HG03469 (cell line): ENCODE measurements around the gene ATF6B.
"Not testable (repeated sequence)": the region's sequence is repeated elsewhere in the genome, so short reads cannot be mapped to it uniquely, and the experiment has no call there.

Experiments used
- ATAC-seq: cut with Tn5 transposase; IDR thresholded peaks from one replicate; pipeline ENCODE4 v1.9.1; 2021; ENCODE audit warnings: mild to moderate bottlenecking, moderate library complexity, moderate number of reproducible peaks; ENCODE audit not compliant: unreplicated experiment

The ATF6B gene

DNA sequence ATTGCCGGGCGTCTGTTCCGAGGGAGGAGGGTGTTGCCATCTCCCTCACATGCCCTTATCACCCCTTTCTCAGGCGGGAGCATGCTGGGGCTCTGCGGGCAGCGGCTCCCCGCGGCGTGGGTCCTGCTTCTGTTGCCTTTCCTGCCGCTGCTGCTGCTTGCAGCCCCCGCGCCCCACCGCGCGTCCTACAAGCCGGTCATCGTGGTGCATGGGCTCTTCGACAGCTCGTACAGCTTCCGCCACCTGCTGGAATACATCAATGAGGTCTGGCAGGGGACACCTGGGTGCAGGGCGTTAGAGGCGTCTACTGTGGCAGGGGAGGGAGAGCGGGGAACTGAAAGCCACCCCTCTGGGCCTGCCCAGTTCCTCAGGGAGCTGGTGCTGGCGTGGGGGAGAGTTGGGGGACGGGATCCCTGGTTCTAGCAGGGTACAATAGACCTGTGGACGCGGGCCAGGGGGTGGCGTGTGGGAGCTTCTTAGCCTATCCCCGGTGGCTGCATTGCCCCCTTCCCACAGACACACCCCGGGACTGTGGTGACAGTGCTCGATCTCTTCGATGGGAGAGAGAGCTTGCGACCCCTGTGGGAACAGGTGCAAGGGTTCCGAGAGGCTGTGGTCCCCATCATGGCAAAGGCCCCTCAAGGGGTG, 26.6 kb upstream of the ATF6B start:
- no peak for ATAC-seq

DNA sequence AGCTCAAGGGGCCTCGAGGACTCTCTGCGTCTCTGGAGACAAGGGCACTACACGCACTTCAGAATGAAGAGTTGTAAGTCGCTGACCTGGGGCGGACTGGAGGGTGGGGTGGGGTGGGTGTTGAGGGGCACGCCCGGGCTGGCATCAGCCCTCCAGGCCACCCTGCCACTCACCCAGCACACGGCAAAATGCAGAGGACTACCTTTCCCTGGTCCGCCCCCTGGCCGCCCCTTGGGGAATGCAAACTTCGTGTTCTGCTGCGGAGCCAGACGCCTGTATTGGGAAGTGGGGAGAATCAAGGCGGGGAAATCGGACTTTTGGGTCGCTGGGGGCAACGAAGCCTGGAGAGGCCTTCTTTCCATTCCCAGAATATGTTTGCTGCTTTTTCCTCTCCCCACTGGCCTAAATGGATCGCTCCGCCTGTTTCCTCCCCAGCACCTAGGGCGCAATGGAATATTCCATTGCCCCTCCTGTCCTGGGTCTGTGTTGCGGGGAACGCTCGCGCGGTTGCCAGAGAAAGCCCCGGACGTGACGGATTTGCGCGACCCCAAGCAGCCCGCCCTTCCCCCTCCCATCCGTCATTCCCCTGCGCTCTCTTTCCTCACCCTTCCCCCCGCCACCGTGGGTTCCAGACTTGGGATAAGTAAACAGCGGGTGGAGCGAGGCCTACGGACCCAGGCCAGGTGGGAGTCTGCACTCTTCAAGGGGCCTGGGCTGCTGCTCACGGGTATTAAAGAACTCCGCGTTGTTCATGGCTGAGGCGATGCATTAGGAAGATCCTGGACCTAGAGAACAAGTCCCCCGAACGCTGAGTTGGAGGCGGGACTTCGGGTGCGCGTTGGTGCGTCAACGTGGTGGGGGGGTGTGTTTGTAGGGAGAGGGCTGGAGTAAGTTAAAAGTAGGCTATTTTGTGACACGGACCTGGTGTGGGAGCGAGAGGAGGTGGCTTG, 25.8 kb upstream of the ATF6B start, which contains the start of gene PPT2:
TSS of gene PPT2 (plus strand) at position 578 of the 950 bp plus-strand sequence. CDS start 454 bp downstream, outside the sequence.
- no peak for ATAC-seq

DNA sequence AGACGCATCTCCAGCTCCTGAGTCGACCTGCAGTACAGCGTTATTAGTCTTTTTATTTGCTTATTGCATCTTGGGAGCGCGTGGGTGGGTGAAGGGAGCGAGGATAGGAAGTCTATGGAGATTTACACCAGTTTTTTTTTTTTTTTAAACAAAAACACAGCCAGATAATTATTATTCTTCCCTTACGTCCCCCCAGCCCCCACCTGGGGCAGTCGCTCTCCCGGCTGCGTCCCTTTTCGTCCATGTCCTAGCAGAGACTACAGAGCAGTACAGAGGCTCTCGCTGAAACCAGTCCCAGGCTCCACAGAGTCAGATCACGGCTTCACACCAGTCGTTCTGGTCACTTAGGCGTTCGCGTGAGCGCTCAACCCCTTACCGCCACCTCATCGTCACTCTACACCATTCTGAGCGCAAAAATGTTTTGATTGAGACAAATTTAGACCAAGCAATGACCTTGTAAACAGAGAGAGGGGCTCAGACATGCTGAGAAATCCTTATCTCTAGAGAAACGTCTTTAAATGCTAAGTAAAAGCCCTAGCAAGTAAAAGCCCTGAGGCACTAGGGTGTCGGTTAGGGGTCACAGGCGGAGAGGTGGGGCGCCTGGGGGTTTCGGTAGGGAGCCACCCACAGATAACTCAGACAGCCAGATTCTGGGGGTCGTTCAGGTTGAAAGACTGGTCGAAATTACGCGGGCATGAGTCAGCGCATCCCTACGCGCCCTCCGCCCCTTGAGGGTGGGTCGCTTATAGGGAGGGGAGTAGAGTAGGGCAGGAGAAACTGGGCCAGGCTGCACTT, 24.9 kb upstream of the ATF6B start:
- ATAC-seq = no peak

DNA sequence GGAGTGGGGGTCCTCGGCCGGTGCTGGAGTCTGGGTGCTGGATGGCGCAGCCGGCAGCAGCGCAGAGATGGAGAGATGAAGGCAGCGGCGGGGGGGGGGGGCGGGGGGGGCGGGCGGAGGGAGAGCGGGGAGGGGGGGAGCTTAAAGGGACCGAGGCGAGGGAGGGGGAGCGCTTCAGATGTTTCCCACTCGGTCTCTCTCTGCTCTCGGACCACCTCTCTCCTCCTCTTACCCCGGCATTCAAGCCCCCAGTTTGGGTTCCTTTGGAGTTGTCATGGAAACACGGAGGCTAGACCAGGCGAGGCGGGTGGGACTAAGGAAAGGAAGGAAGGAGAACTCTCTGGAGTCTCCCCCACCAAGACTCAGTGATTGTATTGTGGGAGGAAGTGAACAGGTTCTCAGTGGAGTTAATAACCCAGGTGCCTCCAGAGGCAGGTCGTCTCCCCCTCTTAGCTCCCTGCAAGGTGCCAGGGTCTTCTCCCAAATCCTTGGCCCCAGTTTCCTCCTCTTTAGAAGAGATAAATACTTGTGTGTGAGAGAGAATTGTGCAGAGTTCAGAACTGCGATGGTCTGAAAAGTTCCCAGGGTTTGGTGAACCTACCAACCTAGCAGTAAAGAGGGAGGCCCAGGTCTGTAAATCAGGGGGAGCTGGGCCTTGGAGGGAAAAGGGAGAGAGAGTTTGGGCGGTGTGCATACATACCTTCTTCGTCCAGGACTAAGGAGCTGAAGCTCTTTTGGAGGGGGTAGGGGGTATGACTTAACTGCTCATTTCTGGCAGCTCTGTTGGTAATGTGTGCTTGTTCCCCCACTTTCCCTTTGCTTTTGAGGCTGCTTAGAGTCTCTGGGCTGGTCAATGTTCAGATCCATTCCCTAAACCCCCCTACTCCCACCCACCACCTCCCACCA, 24.1 kb upstream of the ATF6B start, which contains the start of gene PRRT1:
TSS of gene PRRT1 (minus strand) at position 77 of the 906 bp plus-strand sequence. CDS start 112 bp downstream, outside the sequence.
- ATAC-seq = no peak

DNA sequence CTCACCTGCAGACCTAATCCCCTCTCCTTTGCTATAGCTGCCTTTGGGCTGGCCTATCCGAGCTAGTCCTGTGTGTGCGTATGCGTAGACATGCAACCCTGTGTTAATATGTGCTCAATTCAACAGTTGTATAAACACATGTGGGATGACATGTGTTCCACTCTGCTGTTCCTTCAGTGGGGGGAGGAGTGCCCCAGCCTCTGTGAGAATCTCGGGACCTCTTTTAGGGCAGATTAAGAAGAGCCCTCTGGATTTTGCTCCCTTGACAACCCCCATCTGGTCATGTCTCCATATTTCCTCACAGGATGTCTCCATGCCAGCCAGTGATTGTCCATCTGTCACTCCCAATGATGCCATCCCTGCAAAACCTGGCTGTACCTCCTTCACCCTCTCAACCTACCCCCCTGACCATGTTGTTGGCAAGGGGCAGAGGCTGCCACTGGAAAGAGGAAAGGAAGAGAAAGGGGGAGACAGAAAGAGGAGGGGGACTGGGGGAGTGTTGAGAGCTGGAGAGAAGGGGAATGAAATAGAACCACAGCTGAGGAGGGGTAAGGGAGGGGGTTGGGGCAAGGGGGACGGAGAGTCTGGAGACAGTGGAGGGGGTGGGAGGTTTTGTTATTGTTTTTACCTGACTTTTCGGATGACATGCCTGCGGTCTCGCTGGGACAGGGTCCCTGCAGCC, 23.3 kb upstream of the ATF6B start:
- no peak for ATAC-seq

DNA sequence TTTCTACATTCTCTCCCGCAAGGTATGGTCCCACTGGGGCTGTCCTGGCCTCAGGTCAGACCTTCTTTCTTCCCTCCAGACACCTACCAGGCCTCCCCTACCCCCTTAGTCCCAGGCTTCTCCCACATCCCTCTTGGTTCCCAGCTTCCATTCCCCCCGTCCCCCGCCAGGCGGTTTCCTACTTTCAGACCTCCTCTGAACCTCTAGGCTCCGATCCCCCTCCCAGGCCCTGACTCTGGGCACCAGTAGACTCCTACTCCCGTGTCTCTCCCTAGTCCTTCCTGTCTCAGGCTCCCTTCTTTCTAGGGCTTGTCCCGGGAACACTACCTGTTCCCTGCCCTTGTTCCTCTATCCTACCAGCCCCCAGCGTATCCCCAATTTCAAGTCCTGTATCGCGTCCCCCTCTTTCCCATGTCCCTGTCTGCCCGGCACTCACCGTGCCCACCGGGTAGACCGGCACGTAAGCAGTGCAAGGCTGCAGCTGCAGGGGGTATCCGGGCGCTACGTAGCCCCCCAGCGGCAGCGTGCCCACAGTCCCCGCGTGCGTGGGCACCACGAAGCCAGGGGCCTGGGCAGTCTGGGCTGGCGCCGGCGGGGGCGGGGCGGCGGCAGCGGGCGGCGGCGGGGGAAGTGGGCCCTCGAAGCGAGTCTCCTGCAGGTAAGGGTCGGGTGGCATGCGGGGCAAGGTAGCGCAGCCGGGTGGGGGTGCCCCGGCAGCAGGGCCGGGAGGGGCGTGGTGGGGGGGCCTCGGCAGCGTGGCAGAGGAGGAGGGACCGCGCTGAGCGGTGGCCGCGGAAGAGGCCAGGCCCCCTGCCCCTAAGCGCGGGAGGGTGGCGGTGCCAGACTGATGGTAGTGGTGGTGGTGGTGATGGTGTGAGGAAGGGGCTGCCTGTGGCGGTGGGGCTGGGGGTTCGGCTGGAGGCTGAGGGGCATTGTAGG, 22.2 kb upstream of the ATF6B start:
- no peak for ATAC-seq

DNA sequence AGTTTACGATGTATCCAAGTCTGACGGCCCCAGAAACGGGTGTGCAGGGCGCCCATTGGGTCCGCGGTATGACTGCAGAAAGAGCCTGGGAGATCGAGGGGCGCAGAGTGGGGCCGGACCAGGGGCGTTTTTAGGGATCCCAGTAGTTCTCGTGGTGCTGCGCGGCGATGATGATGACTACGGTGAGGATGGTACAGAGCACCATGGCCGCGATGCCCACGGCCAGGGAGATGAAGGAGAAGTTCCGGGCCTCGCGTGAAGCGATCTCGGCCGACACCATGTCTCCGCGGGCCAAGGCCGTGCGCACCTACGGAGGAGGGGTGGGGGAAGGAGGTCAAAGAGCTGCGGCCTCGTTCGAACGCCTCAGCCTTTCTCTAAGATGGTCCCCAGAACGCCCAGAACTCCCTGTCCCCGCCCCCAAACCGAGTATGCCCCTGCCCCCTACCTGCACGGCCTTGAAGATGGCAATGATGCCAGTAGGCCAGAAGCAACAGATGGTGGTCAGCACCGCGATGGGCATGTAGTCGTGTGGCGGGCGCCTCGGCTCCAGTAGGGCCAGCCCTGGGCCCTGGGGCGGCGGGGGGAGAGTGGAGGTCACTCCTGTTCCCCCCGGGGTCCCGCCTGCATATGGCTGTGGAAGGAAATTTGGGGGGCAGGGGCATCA, 21.2 kb upstream of the ATF6B start:
- no peak for ATAC-seq

DNA sequence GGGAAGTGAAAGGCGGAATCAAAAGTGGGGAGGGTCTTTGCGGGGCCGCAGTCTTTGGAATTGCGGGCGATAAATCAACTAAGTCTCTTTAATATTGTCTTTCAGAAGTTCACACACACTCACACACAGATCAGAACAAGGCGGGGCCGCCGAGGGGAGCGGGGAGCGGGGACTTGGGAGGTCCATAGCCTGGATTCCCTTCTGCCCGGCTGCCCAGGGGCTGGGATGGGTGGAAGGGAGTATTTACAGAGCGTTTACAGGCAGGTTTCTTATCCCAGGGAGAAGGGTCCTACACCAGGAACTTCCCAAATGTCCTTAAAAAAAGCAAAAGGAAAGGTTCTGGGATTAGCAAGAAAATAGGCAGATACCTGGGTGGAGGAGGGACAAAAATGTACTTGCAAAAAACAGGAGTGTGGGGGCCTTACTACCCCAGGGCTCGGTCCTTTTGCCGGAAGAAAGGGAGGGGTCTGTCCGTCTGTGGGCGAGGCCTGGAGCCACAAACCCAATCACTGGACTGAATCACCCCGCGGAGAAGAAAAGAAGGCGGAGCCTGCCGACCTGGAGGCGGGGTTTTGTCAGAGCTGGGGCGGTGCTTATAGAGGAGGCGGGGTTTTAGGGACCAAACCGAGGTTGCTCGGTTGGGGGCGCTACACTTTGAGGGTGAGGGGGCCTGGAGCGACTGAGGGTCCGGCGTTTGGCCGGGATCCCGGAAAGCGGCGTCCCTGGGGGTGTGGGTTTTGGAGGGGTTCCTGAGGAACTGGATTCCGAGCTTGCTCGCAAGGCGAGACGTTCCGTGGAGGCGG, 20.4 kb upstream of the ATF6B start:
- no peak for ATAC-seq

DNA sequence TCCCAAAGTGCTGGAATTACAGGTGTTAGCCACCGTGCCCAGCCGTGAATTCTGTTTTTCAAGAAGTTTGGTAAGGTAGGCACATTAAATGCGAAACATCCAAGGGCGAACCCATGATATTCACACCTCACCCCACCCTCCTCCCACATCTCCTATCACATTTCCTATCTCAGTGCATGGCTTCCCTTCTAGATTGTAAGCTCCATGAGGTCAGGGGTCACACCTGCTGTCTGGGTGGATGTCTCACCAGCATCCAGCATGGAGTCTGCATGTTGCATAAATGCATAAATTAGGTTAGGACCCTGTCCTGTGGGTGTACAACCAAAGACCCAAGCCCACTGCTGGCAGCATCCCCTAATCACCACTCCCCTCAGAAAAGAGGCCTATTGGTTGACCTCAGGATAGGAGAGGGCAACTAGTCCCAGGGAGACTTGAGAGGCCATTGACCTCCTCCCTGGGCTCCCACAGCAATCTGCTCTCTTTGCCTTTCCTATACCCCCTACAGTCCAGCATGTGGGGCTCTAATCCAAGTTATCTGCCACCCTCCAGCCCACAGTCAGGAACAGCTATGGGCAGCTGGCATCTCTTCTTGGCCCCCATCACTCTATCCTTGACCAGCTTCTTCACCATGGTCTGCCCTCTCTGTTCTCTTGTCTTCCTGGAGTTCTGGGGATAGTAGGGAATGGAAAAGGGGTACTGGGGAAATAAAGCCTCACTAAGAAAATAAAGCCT, 19.5 kb upstream of the ATF6B start:
- no peak for ATAC-seq

DNA sequence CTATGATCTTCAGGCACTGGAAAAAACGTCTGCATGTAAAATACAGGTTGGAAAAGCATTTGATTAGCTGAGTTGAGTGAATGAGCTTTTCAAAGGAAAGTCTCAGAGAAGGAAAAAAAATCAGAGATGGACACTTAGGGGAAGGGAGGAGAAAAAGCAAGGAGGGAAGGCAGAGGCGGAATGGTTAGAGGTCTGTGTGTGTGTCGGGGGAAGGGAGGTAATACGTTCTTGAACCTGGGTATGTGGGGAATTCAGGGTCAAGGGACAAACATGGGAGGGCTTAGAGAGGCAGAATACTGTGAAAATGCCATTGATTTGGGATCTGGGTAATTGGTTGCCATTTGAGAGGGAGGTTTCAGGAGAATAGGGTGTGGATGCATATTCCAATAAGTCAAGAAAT, 18.6 kb upstream of the ATF6B start:
- no peak for ATAC-seq

DNA sequence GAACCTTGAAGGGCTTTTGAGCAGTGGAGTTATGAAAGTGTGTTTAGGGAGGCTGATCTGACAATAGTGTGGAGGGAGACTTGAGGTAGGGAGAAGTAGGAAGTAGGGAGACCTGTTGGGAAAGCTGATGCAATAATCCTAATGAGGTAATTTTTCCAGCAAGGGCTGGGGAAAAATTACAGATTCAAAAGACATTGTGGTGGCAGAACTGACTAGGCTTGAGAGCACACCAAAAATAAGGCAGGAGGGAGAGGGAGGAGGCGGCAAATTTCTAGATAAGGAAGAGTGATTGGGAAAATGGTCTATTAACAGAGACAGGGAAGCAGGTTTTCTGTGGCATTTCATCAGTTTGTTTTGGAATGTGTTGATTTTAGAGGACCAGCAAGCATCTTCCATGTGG, 18.2 kb upstream of the ATF6B start:
- ATAC-seq = no peak

DNA sequence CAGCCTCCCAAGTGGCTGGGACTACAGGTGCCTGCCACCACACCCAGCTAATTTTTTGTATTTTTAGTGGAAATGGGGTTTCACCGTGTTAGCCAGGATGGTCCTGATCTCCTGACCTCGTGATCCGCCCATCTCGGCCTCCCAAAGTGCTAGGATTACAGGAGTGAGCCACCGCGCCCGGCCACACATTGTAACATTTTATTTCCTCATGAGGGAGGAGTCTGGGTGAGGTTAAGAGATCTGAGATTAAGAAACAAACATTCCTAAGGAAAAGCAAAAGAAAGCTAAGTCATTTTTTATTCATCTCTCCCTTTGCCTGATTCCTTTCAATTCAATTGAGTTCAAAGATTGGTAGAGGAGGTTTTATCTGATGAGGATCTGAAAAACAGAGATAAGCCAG, 16.2 kb upstream of the ATF6B start:
- ATAC-seq = not testable (repeated sequence)

DNA sequence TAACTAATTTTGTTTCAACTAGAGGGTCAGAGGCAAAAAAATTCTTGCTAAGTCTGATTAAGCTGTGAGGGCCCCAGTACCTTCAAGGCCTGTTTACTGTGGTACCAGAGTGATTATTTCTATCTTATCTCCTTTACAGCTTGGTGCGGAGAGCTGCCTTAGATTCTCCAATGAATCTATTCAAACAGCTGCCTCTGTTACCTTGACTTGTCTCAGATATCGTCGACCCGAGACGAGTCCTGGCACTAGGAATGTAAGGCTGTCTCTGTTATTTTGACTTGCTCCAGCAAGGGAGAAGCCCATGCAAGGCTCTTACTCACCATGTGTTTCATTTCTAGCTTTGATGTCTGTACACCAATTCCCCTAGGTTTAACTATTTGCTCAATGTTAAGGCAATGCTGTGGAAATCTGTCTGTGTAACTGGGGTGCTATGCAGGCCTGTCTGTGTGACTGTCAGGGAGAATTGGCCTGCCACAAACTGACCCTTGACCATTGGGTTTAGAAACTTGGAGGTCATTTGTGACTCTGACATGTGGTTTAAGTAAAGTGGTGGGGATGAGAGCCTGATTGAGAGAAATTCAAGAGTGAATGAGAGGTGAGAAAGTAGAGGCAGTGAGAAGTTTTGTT, 12.5 kb upstream of the ATF6B start:
- ATAC-seq = no peak

DNA sequence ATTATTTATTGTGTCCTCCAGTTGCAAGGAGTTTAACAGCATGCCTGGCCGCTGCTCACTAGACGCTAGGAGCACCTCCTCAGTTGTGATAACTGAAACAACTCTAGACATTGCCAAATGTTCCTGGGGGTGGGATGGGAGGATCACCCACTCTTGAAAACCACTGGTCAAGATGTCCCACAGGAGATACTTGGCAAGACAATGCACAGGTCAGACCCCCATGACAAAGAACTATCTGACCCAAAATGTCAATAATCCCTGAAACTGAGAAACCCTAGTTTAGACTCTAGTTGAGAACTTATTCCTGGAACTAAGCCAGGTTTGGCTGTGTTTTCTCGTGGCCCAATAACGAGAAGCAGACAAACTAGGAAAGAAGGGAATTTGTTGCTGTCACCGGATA, 11.5 kb upstream of the ATF6B start:
- no peak for ATAC-seq

DNA sequence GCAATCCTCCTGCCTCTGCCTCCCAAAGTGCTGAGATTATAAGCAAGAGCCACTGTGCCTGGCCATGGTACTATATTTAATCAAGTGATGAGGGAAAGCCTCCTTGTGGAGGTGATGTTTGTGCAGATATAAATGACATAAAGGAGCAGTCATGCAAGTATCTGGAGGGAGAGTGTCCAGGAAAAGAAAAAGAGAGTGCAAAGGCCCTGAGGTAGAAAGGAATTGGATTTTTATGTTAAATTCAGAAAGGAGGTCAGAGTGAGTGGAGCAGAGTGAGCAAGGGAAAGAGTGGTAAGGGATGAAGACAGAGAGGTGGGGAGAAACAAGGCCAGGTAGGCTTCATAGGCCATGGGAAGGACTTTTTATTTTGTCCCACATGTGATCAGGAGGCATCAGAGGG, 9.4 kb upstream of the ATF6B start:
- no peak for ATAC-seq

DNA sequence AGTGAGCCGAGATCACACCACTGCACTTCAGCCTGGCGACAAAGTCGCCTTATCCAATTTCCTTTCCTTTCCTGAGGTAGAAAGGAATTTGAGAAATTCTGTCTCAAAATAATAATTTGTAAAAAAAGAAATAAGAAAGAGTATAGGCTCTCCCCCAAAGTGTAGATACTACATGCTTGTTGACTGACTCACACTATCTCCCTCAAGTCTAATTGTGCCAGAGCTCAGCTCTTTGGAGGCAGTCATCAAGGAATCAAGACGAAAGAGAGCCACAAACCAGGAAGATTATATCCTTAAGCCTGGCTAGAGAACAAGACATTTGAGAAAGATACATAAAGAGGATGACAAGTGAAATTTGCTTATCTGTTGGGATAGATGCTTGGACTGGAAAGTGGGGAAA, 5.7 kb upstream of the ATF6B start:
- no peak for ATAC-seq
